Measurements from ENCODE around the gene DOCK2.

DOCK2 gene

DNA sequence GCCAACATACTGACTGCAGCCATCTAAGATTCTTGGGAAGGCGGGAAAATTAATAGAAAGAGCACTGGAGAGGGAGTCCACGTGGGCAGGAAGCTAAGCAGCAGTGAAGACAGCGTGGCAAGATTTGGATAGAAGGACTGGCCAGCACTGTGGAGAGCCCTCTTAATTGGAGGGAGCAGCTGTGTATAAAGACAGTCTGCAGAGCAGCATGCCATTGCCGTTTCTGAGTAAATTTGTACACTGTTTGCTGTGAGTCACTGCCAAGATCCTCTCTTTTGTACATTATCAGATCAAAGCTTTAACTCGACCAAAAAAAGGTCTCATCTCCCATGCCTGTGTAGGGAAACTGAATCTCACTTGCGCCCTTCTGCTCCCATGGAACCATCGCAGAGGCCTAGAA is 297.9 kb downstream of the DOCK2 start:
- Histone ChIP-seq H3K9ac (ENCODE audit: low read length in 2 of 2) (no peak overlapping the region), H3K27ac (ENCODE audit: low read length) (no peak overlapping the region), H3K4me3 (ENCODE audit: low read length in 2 of 2) (no peak overlapping the region), H3K4me1 (ENCODE audit: control insufficient read depth, insufficient read depth, low read length) (no peaks in the 10 kb centered on the region), H3K27me3 (ENCODE audit: control insufficient read depth in 1 of 2, insufficient read depth in 2 of 2, low read length in 2 of 2) (peaks cover 0 to 8% of the 10 kb centered on the region in 2 donors), H3K36me3 (ENCODE audit: control insufficient read depth in 2 of 2, insufficient read depth in 2 of 2, low read length in 2 of 2) (no peaks in the 10 kb centered on the region), H3K9me3 (ENCODE audit: control insufficient read depth in 2 of 2, low read length in 2 of 2) (no peaks in the 10 kb centered on the region)

DNA sequence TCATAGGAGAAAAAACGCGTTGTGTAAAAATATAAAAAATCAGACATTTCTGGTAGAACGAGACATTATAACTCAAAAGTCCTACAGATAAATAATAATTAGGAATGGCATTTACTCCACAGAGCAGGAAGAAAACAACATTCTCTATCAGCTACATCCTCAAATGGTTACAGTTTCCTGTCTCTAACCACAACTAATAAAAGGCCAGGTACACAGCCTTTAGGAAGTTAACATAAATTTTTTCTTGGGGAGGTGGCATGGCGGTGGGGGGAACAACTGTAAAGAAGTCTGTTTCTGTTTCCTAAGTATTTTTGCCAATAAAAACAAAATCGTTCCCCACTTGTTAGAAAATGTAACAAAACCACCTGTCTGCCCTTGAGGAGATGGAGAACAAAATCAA is 298.7 kb downstream of the DOCK2 start:
- no peaks in the 10 kb centered on the region for H3K36me3 ChIP-seq (ENCODE audit: control insufficient read depth in 2 of 2, insufficient read depth in 2 of 2, low read length in 2 of 2)
- H3K9me3 ChIP-seq (ENCODE audit: control insufficient read depth in 2 of 2, low read length in 2 of 2), result no peaks in the 10 kb centered on the region
- H3K9ac ChIP-seq (ENCODE audit: low read length in 2 of 2), result no peak overlapping the region
- H3K27me3 ChIP-seq (ENCODE audit: control insufficient read depth in 1 of 2, insufficient read depth in 2 of 2, low read length in 2 of 2), result peaks cover 0 to 8% of the 10 kb centered on the region in 2 donors
- no peaks in the 10 kb centered on the region for H3K4me1 ChIP-seq (ENCODE audit: control insufficient read depth, insufficient read depth, low read length)
- H3K27ac ChIP-seq (ENCODE audit: low read length), result no peak overlapping the region
- no peak overlapping the region for H3K4me3 ChIP-seq (ENCODE audit: low read length in 2 of 2)

DNA sequence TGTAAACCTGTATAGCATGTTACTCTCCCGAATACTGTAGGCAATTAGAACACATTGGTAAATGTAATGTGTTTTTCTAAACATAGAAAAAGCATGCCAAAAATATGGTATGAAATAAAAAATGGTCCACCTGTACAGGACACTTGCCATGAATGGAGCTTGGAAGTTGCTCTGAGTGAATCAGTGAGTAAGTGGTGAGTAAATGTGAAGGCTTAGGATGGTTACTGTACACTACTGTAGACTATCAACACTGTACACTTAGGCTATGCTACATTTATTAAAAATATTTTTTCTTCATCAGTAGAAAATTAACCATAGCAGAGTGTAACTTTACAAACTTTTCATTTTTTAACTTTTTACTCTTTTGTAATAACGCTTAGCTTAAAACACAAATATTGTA is 301.4 kb downstream of the DOCK2 start:
- no peaks in the 10 kb centered on the region for H3K36me3 ChIP-seq (ENCODE audit: control insufficient read depth in 2 of 2, insufficient read depth in 2 of 2, low read length in 2 of 2)
- H3K27me3 ChIP-seq (ENCODE audit: control insufficient read depth in 1 of 2, insufficient read depth in 2 of 2, low read length in 2 of 2), result peaks cover 0 to 5% of the 10 kb centered on the region in 2 donors
- no peak overlapping the region for H3K27ac ChIP-seq (ENCODE audit: low read length)
- no peak overlapping the region for H3K9ac ChIP-seq (ENCODE audit: low read length in 2 of 2)
- H3K9me3 ChIP-seq (ENCODE audit: control insufficient read depth in 2 of 2, low read length in 2 of 2), result no peaks in the 10 kb centered on the region
- H3K4me3 ChIP-seq (ENCODE audit: low read length in 2 of 2), result no peak overlapping the region
- H3K4me1 ChIP-seq (ENCODE audit: control insufficient read depth, insufficient read depth, low read length), result no peaks in the 10 kb centered on the region

DNA sequence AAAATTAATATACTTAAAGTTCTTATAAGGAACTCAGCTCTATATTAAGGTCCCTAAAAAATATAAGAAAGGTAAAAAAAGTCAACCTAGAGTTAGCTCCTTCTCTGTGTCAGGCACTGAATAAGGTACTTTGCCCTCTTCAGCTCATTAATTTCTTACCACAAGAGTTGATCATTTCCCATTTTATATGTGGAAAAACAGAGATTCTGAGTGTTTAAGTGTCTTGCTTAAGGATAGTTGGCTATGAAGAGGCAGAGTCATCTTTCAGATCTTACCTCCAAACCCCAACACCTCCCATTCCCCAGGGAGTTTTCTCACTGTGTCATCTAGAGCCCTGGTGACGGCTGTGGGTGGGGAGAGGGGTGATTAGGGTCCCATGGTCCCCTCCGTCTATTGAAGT is 302.7 kb downstream of the DOCK2 start:
- H3K36me3 ChIP-seq (ENCODE audit: control insufficient read depth in 2 of 2, insufficient read depth in 2 of 2, low read length in 2 of 2), result no peaks in the 10 kb centered on the region
- H3K4me3 ChIP-seq (ENCODE audit: low read length in 2 of 2), result no peak overlapping the region
- H3K9me3 ChIP-seq (ENCODE audit: control insufficient read depth in 2 of 2, low read length in 2 of 2), result no peaks in the 10 kb centered on the region
- no peak overlapping the region for H3K9ac ChIP-seq (ENCODE audit: low read length in 2 of 2)
- no peaks in the 10 kb centered on the region for H3K4me1 ChIP-seq (ENCODE audit: control insufficient read depth, insufficient read depth, low read length)
- H3K27me3 ChIP-seq (ENCODE audit: control insufficient read depth in 1 of 2, insufficient read depth in 2 of 2, low read length in 2 of 2), result peaks cover 0 to 2% of the 10 kb centered on the region in 2 donors
- no peak overlapping the region for H3K27ac ChIP-seq (ENCODE audit: low read length)

DNA sequence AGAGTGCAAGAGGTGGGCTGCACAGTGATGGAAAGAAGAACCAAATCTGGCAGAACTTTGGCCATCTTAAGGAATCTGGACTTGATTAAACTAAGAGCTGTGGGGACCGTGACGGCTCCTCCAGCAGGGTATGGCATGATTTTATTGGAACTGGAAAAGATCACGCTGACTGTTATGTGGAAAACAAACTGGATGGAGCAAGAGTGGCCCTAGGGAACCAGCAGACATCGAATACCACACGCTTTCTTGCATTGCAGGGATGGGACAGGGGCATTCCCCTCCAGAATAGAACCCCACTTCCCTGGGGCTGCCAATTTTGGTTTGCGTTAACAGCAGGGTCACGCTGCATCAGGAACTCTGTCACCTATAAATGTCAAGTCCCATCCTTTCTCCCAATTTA is 304.5 kb downstream of the DOCK2 start:
- no peak overlapping the region for H3K4me3 ChIP-seq (ENCODE audit: low read length in 2 of 2)
- no peaks in the 10 kb centered on the region for H3K36me3 ChIP-seq (ENCODE audit: control insufficient read depth in 2 of 2, insufficient read depth in 2 of 2, low read length in 2 of 2)
- H3K27me3 ChIP-seq (ENCODE audit: control insufficient read depth in 1 of 2, insufficient read depth in 2 of 2, low read length in 2 of 2), result peaks cover 0 to 2% of the 10 kb centered on the region in 2 donors
- H3K9ac ChIP-seq (ENCODE audit: low read length in 2 of 2), result no peak overlapping the region
- H3K4me1 ChIP-seq (ENCODE audit: control insufficient read depth, insufficient read depth, low read length), result no peaks in the 10 kb centered on the region
- no peak overlapping the region for H3K27ac ChIP-seq (ENCODE audit: low read length)
- H3K9me3 ChIP-seq (ENCODE audit: control insufficient read depth in 2 of 2, low read length in 2 of 2), result no peaks in the 10 kb centered on the region

DNA sequence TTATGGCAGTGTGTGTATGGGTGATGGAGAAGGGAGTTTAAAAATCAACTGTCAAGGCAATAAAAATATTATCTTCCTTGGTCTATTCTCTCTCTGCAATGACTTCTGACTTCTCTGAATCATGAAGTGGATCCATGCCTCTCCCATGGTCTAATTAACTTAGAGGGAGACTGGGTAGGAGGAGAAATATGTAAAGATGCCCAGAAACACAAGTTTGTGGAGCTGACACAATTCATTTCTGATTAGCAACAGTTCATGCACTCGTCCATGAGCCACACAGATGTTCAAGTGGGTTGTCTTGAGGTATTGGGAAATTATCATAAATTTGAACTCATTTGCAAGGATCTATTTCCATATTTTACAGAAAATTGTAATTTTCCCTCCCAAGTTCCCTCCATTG is 305.1 kb downstream of the DOCK2 start:
- H3K9me3 ChIP-seq (ENCODE audit: control insufficient read depth in 2 of 2, low read length in 2 of 2), result no peaks in the 10 kb centered on the region
- H3K4me1 ChIP-seq (ENCODE audit: control insufficient read depth, insufficient read depth, low read length), result no peaks in the 10 kb centered on the region
- peaks cover 0 to 2% of the 10 kb centered on the region in 2 donors for H3K27me3 ChIP-seq (ENCODE audit: control insufficient read depth in 1 of 2, insufficient read depth in 2 of 2, low read length in 2 of 2)
- H3K4me3 ChIP-seq (ENCODE audit: low read length in 2 of 2), result no peak overlapping the region
- no peak overlapping the region for H3K27ac ChIP-seq (ENCODE audit: low read length)
- no peak overlapping the region for H3K9ac ChIP-seq (ENCODE audit: low read length in 2 of 2)
- H3K36me3 ChIP-seq (ENCODE audit: control insufficient read depth in 2 of 2, insufficient read depth in 2 of 2, low read length in 2 of 2), result no peaks in the 10 kb centered on the region

DNA sequence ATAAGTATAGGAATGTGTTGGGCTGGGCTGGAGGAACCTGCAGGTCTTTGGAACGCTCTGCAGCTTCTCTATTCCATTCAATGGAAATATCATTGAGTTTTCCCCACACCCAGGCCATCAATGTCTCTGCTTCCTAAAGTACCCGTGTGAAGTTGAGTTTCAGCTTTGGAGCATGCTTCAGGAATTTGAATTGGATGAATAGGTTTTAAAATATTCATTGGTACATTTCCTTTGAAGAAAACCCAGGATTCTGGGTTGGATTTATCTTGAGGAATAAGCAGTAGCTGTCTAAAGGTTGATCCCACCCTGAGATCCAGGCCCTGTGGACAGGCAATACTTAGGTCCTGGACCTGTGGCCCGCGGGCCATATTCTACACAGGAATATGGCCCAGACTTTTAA is 306.0 kb downstream of the DOCK2 start:
- Histone ChIP-seq H3K9ac (ENCODE audit: low read length in 2 of 2) (no peak overlapping the region), H3K9me3 (ENCODE audit: control insufficient read depth in 2 of 2, low read length in 2 of 2) (no peaks in the 10 kb centered on the region), H3K36me3 (ENCODE audit: control insufficient read depth in 2 of 2, insufficient read depth in 2 of 2, low read length in 2 of 2) (no peaks in the 10 kb centered on the region), H3K4me3 (ENCODE audit: low read length in 2 of 2) (no peak overlapping the region), H3K27ac (ENCODE audit: low read length) (no peak overlapping the region), H3K27me3 (ENCODE audit: control insufficient read depth in 1 of 2, insufficient read depth in 2 of 2, low read length in 2 of 2) (peaks cover 0 to 2% of the 10 kb centered on the region in 2 donors), H3K4me1 (ENCODE audit: control insufficient read depth, insufficient read depth, low read length) (no peaks in the 10 kb centered on the region)

DNA sequence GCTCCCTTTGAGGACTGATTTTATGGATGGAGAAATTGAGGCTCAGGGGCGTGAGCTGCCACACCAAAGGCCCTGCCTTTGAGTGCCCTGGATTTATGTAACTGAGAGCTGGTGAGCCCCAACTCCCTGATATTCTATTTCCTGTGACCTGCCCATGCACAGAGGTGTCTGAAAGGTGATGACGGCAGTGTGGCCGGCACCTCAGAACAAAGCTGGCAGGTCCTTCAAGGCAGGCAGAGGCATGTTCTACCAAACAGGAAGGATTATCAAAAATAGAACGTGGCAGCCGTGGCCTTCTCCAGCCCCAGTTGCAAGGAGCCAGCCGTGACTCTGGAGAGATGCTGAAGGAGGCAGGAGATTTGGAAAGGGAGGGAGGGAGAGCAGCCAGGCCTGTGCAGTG is 307.0 kb downstream of the DOCK2 start:
- Histone ChIP-seq H3K4me3 (ENCODE audit: low read length in 2 of 2) (no peak overlapping the region), H3K9ac (ENCODE audit: low read length in 2 of 2) (no peak overlapping the region), H3K4me1 (ENCODE audit: control insufficient read depth, insufficient read depth, low read length) (no peaks in the 10 kb centered on the region), H3K27ac (ENCODE audit: low read length) (no peak overlapping the region), H3K36me3 (ENCODE audit: control insufficient read depth in 2 of 2, insufficient read depth in 2 of 2, low read length in 2 of 2) (no peaks in the 10 kb centered on the region), H3K9me3 (ENCODE audit: control insufficient read depth in 2 of 2, low read length in 2 of 2) (no peaks in the 10 kb centered on the region), H3K27me3 (ENCODE audit: control insufficient read depth in 1 of 2, insufficient read depth in 2 of 2, low read length in 2 of 2) (peaks cover 0 to 2% of the 10 kb centered on the region in 2 donors)

DNA sequence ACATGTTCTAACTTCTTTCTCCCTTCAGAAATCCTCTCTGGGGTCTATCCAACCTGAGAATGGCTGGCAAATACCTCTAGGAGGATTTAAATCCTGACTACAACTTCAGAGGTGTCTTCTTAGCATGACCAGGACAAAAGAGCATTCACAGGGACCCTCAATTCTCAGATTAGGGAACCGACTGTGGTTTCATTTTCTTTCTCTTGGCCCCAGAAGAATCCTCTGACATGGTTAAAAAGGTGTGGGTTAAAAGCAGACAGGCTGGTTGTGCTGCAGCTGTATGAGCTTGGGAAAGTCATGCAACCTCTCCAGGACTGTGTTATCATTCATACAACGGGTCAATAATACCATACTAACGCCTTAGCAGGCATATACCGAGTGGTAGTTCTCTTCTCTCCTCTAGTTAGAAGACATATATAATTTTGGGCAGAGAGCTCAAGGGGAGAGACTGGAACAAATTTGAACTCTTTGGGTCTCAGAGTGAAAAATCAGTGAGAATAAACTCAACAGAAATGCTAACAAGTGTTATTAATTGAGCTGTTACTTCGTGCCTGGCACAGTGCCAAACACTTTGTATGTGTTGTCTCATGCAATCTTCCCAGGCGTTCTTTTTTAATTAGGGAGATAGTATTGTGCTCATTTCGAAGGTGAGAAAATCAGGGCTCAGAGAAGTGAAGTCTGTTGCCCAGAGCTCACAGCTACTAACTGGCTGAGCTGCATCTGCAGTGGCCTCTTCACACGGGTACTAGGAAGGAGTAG is 308.0 kb downstream of the DOCK2 start:
- Histone ChIP-seq H3K9me3 (ENCODE audit: control insufficient read depth in 2 of 2, low read length in 2 of 2) (no peaks in the 10 kb centered on the region), H3K27me3 (ENCODE audit: control insufficient read depth in 1 of 2, insufficient read depth in 2 of 2, low read length in 2 of 2) (peaks cover 0 to 2% of the 10 kb centered on the region in 2 donors), H3K27ac (ENCODE audit: low read length) (no peak overlapping the region), H3K4me1 (ENCODE audit: control insufficient read depth, insufficient read depth, low read length) (no peaks in the 10 kb centered on the region), H3K36me3 (ENCODE audit: control insufficient read depth in 2 of 2, insufficient read depth in 2 of 2, low read length in 2 of 2) (no peaks in the 10 kb centered on the region), H3K4me3 (ENCODE audit: low read length in 2 of 2) (no peak overlapping the region), H3K9ac (ENCODE audit: low read length in 2 of 2) (no peak overlapping the region)

DNA sequence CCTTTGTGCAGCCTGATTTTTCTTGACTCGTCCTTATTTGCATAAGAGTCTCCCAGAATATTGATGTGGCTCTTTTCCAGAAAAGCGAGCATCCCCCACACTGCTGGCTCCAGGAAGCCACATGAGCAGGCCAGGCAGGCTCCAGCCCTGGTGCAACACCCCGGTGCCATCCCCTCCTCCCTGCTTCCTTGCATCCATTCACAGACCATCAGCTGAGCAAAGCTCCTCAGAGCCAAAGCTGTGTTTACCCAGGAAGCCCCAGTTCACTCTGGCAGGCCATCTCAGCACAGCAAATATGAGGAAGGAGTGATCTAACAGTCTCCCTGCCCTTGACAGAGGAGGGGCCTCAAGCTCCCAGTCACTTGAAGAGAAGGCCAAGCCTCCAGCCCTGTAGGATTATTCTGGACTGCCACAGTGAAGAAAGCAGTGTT is 308.8 kb downstream of the DOCK2 start:
- H3K27ac ChIP-seq (ENCODE audit: low read length), result no peak overlapping the region

DNA sequence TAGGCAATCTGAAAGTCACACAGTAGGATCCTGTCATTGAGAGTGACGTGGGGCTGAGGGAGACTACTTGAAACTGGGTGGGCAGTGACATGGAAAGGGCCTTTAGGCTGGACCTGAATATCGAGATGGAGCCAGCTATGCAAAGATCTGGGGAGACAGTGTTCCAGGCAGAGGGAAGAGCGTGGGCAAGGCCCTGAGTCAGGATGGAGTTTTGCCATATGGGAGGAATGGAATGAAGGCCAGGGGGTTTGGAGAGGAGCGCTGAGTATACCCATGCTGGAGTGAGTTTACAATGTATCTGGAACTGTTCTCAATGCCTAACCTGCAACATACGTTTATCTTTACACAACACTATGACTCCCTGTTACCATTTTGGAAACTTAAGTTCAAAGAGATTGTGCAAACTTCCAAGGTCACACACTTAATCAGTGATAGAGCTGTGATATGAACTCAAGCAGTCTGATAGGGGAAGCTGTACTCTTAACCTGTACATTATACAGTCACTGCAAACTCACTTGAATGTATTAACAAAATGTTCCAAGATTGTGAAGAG is 309.7 kb downstream of the DOCK2 start:
- no peak overlapping the region for H3K9ac ChIP-seq (ENCODE audit: low read length in 2 of 2)

More for the DNA sequence above, 308.8 kb downstream of the DOCK2 start:
- Histone ChIP-seq H3K4me3 (ENCODE audit: low read length in 2 of 2) (no peak overlapping the region), H3K9me3 (ENCODE audit: control insufficient read depth in 2 of 2, low read length in 2 of 2) (no peaks in the 10 kb centered on the region), H3K27me3 (ENCODE audit: control insufficient read depth in 1 of 2, insufficient read depth in 2 of 2, low read length in 2 of 2) (peaks cover 0 to 2% of the 10 kb centered on the region in 2 donors), H3K9ac (ENCODE audit: low read length in 2 of 2) (no peak overlapping the region), H3K36me3 (ENCODE audit: control insufficient read depth in 2 of 2, insufficient read depth in 2 of 2, low read length in 2 of 2) (no peaks in the 10 kb centered on the region), H3K4me1 (ENCODE audit: control insufficient read depth, insufficient read depth, low read length) (no peaks in the 10 kb centered on the region)

More for the DNA sequence above, 309.7 kb downstream of the DOCK2 start:
- H3K4me3 ChIP-seq (ENCODE audit: low read length in 2 of 2), result no peak overlapping the region
- no peaks in the 10 kb centered on the region for H3K4me1 ChIP-seq (ENCODE audit: control insufficient read depth, insufficient read depth, low read length)
- peaks cover 0 to 2% of the 10 kb centered on the region in 2 donors for H3K27me3 ChIP-seq (ENCODE audit: control insufficient read depth in 1 of 2, insufficient read depth in 2 of 2, low read length in 2 of 2)
- H3K27ac ChIP-seq (ENCODE audit: low read length), result no peak overlapping the region
- H3K9me3 ChIP-seq (ENCODE audit: control insufficient read depth in 2 of 2, low read length in 2 of 2), result no peaks in the 10 kb centered on the region
- H3K36me3 ChIP-seq (ENCODE audit: control insufficient read depth in 2 of 2, insufficient read depth in 2 of 2, low read length in 2 of 2), result no peaks in the 10 kb centered on the region

All from stomach smooth muscle (tissue), 2 donors.